Posterior vena cava (tissue), 2 donors: Measurements from ENCODE around the gene KRT71. TPM values are rescaled to one million over a fixed set of nuclear protein-coding genes. Genes with fewer than 3 reads are reported as not detected.
"Not testable (repeated sequence)": the region's sequence is repeated elsewhere in the genome, so short reads cannot be mapped to it uniquely, and the experiment has no call there.

Experiments
- DNase-seq: peaks from one replicate; pipeline ENCODE4 v3.0.0-alpha.2; 2020; ENCODE audit warnings: low spot score
- intact Hi-C, 2 donors: fragments of 100-400 bp; cut with DNase I; formaldehyde crosslinking; loops; one replicate each; pipeline versions ENCODE4 v1.14.1 to v1.14.2; 2022 to 2023
- long read RNA-seq, 2 donors: library from polyadenylated mRNA; unstranded; transcript quantifications; one replicate each; pipeline ENCODE4 v2.0.0, GENCODE V29; 2020 to 2021
- total RNA-seq, 2 donors: library from RNA; stranded (reverse); fragmentation: NEBNext Ultra II Directional; extraction: Animal tissue kit (Norgen Biotek cat#: 25700); gene quantifications; one replicate each; pipeline ENCODE4 v1.2.1, GENCODE V29; 2021
- donor health status: DM: yes; HTN: yes; CAD: no.
- donor health status: DM: yes; HTN: yes; CAD: no.

Gene KRT71
- not detected for total RNA-seq
- long read RNA-seq, donor 1 = 0 reads
- long read RNA-seq, donor 2 = 0 reads

GRCh38 chr12:52552681-52553195 is at the start of gene KRT71:
TSS of gene KRT71 (minus strand) at chr12:52553145. CDS start at chr12:52553077, 68 bp downstream.
- no peak for DNase-seq

GRCh38 chr12:52602552-52602951 is 49.6 kb upstream of the KRT71 start:
- intact Hi-C loops = no loop called here
- DNase-seq = no peak

More at GRCh38 chr12:52552681-52553195, at the start of gene KRT71:
- intact Hi-C loops = no loop called here

- intact Hi-C loops = no loop called here
- no peak for DNase-seq
Observed at GRCh38 chr12:52601671-52602070, 48.7 kb upstream of the KRT71 start.

- intact Hi-C loops = no loop called here
- no peak for DNase-seq
Observed at GRCh38 chr12:52600941-52601481, 48.1 kb upstream of the KRT71 start, which contains the start of gene KRT72. TSS of gene KRT72 (minus strand) at chr12:52601463. CDS start at chr12:52601452, 11 bp downstream.

GRCh38 chr12:52600475-52600874 is 47.5 kb upstream of the KRT71 start:
- no peak for DNase-seq
- intact Hi-C loops = no loop called here

GRCh38 chr12:52600071-52600470 is 47.1 kb upstream of the KRT71 start:
- no peak for DNase-seq
- intact Hi-C loops = no loop called here

- intact Hi-C loops = no loop called here
- no peak for DNase-seq
Observed at GRCh38 chr12:52598966-52599365, 46.0 kb upstream of the KRT71 start.

- DNase-seq, intact Hi-C loops: not testable (repeated sequence)
Observed at GRCh38 chr12:52594237-52594636, 41.3 kb upstream of the KRT71 start.

GRCh38 chr12:52591521-52591920 is 38.6 kb upstream of the KRT71 start:
- no peak for DNase-seq
- intact Hi-C loops = no loop called here

- DNase-seq = no peak
- intact Hi-C loops = no loop called here
Observed at GRCh38 chr12:52590021-52590420, 37.1 kb upstream of the KRT71 start.

GRCh38 chr12:52587563-52587962 is 34.6 kb upstream of the KRT71 start:
- no peak for DNase-seq
- intact Hi-C loops = loop anchor here in 1 of 2 donors (10.0 kb wide), 1 partner anchor 397 kb away; no protein-coding TSS in a partner anchor

- intact Hi-C loops = loop anchor here in 1 of 2 donors (10.0 kb wide), 1 partner anchor 399 kb away; no protein-coding TSS in a partner anchor
Observed at GRCh38 chr12:52585946-52586345, 33.0 kb upstream of the KRT71 start.

GRCh38 chr12:52585066-52585465 is 32.1 kb upstream of the KRT71 start:
- no peak for DNase-seq
- intact Hi-C loops = loop anchor here in 1 of 2 donors (10.0 kb wide), 1 partner anchor 400 kb away; no protein-coding TSS in a partner anchor

More at GRCh38 chr12:52585946-52586345, 33.0 kb upstream of the KRT71 start:
- DNase-seq = no peak

GRCh38 chr12:52584156-52584682 is 31.3 kb upstream of the KRT71 start:
- no peak for DNase-seq
- intact Hi-C loops = loop anchor here in 1 of 2 donors (5.0 to 10.0 kb wide), 2 partner anchors 293 to 401 kb away; no protein-coding TSS in a partner anchor

- DNase-seq = no peak
- intact Hi-C loops = loop anchor here (2.0 to 10.0 kb wide), 3 partner anchors 288 to 402 kb away; no protein-coding TSS in a partner anchor
Observed at GRCh38 chr12:52582971-52583456, 30.1 kb upstream of the KRT71 start.

- intact Hi-C loops = loop anchor here (2.0 to 10.0 kb wide), 3 partner anchors 288 to 402 kb away; no protein-coding TSS in a partner anchor
Observed at GRCh38 chr12:52582486-52582885, 29.5 kb upstream of the KRT71 start.

GRCh38 chr12:52581481-52581880 is 28.5 kb upstream of the KRT71 start:
- DNase-seq = no peak
- intact Hi-C loops = loop anchor here in 1 of 2 donors (5.0 to 10.0 kb wide), 2 partner anchors 296 to 403 kb away; no protein-coding TSS in a partner anchor

More at GRCh38 chr12:52582486-52582885, 29.5 kb upstream of the KRT71 start:
- DNase-seq = no peak

GRCh38 chr12:52581066-52581465 is 28.1 kb upstream of the KRT71 start:
- no peak for DNase-seq
- intact Hi-C loops = loop anchor here in 1 of 2 donors (5.0 to 10.0 kb wide), 2 partner anchors 296 to 404 kb away; no protein-coding TSS in a partner anchor

GRCh38 chr12:52580496-52580895 is 27.6 kb upstream of the KRT71 start:
- no peak for DNase-seq
- intact Hi-C loops = loop anchor here in 1 of 2 donors (5.0 to 10.0 kb wide), 2 partner anchors 297 to 404 kb away; no protein-coding TSS in a partner anchor
